ENCODE data around the gene TRIP10.
"Not testable (repeated sequence)": the region's sequence is repeated elsewhere in the genome, so short reads cannot be mapped to it uniquely, and the experiment has no call there.

Gene TRIP10

GRCh38 chr19:6772028-6772865 is 32.8 kb downstream of the TRIP10 start, which contains the start of gene VAV1:
VAV1 (plus strand) TSS chr19:6772708; CDS start chr19:6772808, 100 bp downstream.
- no peak for DNase-seq (ENCODE audit: low read depth)
- no peak within 1 kb of the TSS for H3K4me3 ChIP-seq (ENCODE audit: low read depth, low read length)
- no peak for TF ChIP-seq CTCF (IDR thresholded peaks at IDR 0.05; ENCODE audit: control insufficient read depth, extremely low read depth, insufficient read depth)

- DNase-seq (ENCODE audit: low read depth), result no peak
- TF ChIP-seq CTCF (IDR thresholded peaks at IDR 0.05; ENCODE audit: control insufficient read depth, extremely low read depth, insufficient read depth), result no peak
- H3K4me3 ChIP-seq (ENCODE audit: low read depth, low read length), result no peak overlapping the region
These were observed 33.4 kb downstream of the TRIP10 start for GRCh38 chr19:6772866-6773322.

- no peak for DNase-seq (ENCODE audit: low read depth)
- TF ChIP-seq CTCF (IDR thresholded peaks at IDR 0.05; ENCODE audit: control insufficient read depth, extremely low read depth, insufficient read depth), result no peak
- no peak overlapping the region for H3K4me3 ChIP-seq (ENCODE audit: low read depth, low read length)
These were observed 33.9 kb downstream of the TRIP10 start for GRCh38 chr19:6773323-6773931.

- DNase-seq (ENCODE audit: low read depth), result no peak
- TF ChIP-seq CTCF (IDR thresholded peaks at IDR 0.05; ENCODE audit: control insufficient read depth, extremely low read depth, insufficient read depth), result no peak
- H3K4me3 ChIP-seq (ENCODE audit: low read depth, low read length), result no peak overlapping the region
These were observed 35.6 kb downstream of the TRIP10 start for GRCh38 chr19:6774821-6775707.

GRCh38 chr19:6776045-6776444 is 36.6 kb downstream of the TRIP10 start:
- not testable (repeated sequence) for H3K4me3 ChIP-seq (ENCODE audit: low read depth, low read length); DNase-seq (ENCODE audit: low read depth)

GRCh38 chr19:6776999-6777398 is 37.5 kb downstream of the TRIP10 start:
- H3K4me3 ChIP-seq (ENCODE audit: low read depth, low read length), result no peak overlapping the region
- DNase-seq (ENCODE audit: low read depth), result no peak
- TF ChIP-seq CTCF (IDR thresholded peaks at IDR 0.05; ENCODE audit: control insufficient read depth, extremely low read depth, insufficient read depth), result no peak

GRCh38 chr19:6777434-6777833 is 38.0 kb downstream of the TRIP10 start:
- H3K4me3 ChIP-seq (ENCODE audit: low read depth, low read length), result no peak overlapping the region
- DNase-seq (ENCODE audit: low read depth), result no peak
- TF ChIP-seq CTCF (IDR thresholded peaks at IDR 0.05; ENCODE audit: control insufficient read depth, extremely low read depth, insufficient read depth), result no peak
